HG02970 (cell line): Measurements from ENCODE around the gene IQGAP2.

Source experiments
- ATAC-seq: cut with Tn5 transposase; IDR thresholded peaks from one replicate; pipeline ENCODE4 v1.9.1; 2021; ENCODE audit warnings: mild to moderate bottlenecking, moderate library complexity, moderate number of reproducible peaks; ENCODE audit not compliant: unreplicated experiment, low FRiP score

Gene IQGAP2

DNA sequence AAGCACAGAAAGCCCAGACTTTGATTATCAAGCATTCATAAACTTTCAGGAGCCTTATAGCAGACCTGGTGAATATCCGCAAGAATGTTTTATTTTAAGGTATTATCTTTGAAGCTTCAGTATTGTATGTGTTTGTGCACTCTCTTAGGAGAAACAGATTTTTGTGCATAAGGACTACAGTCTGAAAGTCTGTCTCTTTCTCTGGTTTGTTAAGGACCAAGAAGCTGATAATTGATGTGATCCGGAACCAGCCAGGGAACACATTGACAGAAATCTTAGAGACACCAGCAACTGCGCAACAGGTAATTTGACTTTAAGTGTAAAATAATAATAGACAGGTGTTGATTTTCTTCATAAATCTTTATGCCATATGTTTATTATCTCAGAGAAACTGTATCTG is 290.1 kb downstream of the IQGAP2 start:
- no peak for ATAC-seq

DNA sequence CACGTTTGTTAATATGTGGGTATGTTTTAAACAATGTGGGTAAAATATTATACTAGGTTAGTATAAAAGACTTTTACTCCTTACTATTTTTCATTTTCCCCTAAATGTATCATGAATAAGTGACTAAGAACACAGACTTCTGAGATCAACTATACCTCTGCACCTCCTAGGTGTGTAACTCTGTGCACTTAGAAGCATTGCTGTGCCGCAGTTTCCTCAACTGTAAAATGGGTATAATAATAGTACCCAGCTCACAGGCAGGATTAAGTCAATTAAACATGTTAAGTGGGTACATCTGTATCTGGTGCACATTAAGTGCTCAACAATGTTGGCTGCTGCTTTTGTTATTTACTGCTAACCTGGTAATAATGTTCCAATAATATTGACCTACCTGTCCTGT is 291.2 kb downstream of the IQGAP2 start:
- ATAC-seq, result no peak

DNA sequence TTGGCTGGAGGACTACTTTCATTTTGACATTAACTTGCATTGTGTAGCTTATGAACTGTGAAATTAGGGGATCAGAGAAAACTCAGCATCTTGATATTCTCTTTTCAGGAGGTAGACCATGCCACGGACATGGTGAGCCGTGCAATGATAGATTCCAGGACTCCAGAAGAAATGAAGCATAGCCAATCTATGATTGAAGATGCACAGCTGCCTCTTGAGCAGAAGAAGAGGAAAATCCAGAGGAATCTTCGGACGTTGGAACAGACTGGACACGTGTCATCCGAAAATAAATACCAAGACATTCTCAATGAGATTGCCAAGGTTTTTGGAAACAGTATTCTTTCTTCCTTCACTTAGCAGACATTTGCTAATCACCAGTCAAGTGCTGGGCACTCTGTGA is 292.3 kb downstream of the IQGAP2 start:
- no peak for ATAC-seq

DNA sequence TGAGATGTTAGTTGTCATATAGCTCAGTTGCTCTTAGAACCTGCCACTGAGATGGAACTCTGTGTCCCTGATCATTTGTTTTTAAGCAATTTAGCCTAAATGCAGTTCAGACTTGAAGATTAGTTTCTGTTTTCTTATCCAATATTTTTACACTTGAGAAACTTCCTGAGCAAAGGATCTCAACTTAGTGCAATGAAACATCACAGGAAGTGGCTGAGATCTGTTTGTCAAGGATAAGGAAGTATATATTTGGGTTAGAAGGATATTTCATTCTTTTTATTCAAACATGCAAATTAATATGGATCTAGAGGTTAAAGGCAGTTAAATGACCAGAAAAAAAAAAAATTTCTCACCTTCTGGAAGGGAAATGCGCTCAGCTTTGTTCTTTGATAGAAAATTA is 293.2 kb downstream of the IQGAP2 start:
- ATAC-seq, result no peak

DNA sequence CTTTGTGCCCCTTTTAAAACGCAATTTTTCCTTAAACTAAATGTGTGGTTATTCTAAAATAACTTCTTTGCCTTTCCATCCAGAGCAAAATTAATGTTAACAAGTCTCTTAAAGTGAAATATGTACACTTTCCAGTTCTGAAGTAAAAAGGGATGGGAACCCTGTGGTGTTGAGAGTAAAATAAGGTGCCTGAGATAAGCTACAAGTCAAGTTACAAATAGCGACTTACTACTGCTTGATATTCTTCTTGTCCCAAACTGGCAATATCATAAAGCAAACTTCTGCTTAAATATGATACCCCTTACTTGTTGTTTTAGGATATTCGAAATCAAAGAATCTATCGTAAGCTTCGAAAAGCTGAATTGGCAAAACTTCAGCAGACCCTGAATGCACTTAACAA is 294.6 kb downstream of the IQGAP2 start:
- ATAC-seq, result no peak

DNA sequence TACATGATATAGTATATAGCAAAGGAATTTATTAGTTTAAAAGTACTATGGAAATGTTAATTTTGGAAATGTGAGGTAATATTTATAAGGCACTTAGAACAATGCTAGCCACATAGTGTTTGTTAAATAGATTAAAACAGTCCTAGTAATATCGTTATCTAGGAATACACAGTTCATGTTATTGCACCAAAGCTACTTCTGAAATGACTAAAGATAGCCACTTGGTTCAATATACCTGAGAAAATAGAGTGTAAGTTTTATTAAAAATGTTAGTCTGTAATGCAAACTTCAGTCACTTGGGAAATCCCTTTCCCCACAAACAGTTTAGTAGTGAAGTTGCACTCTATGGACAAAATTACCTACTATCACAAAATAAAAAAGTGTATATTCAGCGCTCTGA is 297.5 kb downstream of the IQGAP2 start:
- ATAC-seq, result no peak

DNA sequence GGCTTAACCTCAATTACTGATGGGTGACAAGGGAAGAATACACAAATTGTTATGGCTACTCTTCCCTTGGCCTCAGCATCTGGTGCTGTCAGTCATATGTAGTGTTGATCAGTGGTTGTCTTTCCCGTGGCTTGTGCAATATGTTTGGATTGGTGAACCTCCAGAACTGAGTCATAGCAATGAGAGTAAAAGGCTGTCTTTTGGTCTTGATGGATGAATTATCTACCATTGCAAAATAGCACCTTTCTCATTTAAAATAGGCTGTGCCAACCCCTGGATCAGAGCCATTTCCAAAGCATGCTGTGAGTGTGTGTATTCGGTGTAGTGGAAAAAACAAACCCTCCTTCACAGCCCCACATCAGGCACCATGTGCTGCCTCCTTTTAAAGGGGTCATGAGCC is 298.2 kb downstream of the IQGAP2 start:
- no peak for ATAC-seq

DNA sequence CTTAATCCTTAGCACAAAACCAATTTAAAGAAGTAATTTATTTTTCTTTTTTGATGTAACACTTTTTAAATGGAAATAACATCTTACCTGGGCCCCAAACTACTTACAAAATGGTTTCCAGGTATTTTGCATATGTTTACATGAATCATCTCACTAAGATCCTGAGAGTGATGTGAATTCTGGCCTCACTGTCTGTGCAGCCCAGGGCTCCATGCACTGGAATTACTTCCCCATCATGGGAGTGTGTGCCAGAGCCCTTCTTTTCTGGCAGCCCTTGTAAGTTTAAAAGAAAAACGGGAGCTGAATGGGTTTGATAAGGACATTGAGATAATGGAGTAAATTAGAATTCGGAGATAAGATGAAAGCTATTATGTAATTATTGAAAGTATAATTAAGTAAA is 300.6 kb downstream of the IQGAP2 start:
- no peak for ATAC-seq

DNA sequence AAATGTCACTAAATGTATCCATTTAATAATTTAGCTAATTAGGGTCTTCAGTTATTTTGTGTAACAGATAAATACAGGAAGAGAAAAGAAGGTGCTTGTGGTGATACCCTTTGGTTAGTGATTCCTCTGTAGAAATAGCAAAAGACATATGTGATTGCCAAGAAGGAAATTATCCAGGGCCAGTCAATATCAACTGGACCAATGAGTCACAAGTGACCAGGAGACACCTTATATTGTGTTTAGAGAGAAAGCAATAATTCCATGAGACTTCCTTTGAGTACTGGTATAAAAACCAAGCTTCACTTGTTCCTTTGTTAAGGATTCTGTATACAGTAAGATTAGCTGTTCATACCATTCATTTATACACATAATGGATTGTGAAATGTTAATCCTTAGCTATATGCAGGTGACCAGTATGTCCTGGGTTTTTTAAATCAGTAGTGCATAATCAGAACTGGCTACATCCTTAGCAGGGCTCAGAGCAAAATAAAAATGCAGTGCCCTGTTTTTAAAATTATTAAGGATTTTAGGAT is 301.1 kb downstream of the IQGAP2 start:
- no peak for ATAC-seq

DNA sequence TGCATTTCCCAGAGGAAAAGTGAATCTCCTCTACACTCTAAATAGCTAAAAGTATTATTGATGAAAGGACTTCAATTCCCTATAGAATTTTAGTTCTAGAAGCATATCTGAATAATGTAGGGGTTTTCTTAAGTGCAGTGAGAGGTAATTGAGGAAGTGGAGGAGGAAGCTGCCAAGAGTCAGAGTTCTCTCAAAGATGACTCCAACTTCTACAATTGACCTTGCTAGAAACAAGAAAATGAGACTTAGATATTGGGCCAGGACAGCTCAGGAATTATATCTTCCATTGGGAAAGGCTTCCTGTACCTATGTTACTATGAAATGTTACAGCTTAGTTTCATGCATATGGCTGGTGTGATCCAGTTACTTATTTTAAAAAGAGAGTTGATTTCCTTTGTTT is 302.5 kb downstream of the IQGAP2 start:
- no peak for ATAC-seq

DNA sequence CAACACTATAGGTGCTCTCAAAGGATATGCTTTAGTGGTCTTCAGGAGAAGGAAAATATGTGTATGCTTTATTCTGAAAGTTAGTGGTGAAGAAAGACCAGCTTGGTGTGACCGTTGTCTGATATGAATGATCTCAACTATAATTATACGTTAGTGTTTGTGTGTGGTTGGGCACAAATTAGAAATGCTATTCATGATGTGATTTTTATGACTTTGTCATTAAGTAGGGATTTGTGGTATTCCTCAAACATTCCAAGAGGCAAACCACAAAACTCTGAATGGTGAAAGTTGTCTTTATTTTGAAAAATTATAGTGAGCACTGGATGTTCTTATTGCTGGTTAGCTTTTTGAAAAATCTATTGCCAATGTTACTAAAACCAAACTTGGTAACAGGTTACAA is 306.7 kb downstream of the IQGAP2 start:
- ATAC-seq, result no peak

DNA sequence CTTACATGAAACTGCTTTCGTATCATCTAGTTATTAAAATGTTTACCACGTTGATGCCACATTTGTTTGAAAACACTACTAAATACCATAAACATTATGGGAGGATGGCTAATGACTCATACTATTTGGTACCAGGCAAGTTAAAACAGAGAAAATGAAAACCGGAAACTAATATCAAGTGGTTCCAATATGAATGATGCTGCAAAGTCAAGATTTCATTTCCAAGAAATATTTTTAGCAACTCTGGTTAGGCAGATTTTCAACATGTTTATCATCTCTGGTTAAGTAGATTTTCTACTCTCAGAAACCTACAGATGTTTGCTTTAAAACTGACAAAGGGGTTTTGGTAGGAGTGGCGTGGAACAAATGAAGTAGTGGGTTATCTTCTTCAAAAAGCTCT is 307.9 kb downstream of the IQGAP2 start:
- no peak for ATAC-seq

DNA sequence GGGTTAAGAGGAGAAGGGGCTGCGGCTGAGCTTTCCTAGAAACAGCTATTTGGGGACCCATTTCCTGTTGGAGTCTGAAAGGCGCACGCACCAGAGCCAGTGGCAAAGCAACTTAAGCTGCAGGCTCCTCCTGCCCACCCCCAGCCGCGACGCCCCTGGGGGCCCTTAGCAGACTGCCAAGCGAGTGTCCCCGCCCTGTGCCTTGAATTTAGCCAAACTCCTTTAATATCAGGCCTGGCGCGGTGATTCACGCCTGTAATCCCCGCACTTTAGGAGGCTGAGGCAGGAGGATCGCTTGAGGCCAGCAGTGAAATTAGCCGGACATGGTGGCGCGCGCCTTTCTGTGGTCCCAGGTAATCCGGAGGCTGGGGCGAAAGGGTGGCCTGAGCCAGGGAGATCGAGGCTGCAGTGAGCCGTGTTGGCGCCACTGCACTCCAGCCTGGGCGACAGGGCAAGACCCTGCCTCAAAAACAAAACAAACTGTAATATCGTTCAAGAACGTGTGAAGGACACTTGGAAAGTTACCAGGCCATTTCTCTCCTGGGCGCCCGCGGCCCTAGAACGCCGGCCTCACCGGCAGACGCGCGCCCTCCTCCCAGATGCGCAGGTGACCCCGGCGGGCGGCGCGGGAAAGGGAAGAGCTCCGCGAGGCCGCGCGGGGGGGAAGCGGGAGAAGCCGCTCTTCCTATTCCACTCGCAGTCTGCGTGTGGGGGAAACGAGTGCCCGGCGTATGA is 311.8 kb downstream of the IQGAP2 start:
- peak; percentile 6 for ATAC-seq

DNA sequence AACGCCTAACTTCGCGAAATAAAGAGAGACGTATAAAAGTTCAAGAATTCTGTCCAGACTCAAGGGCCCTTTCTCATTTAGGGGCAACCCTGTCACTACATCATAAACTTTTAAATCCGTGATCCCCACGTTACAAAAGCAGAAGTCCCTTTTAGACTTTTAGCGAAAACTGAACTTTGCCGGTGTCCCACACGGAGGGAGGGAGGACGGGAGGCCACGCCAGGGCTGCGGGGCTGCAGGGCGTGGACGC is 312.3 kb downstream of the IQGAP2 start:
- ATAC-seq, result no peak

DNA sequence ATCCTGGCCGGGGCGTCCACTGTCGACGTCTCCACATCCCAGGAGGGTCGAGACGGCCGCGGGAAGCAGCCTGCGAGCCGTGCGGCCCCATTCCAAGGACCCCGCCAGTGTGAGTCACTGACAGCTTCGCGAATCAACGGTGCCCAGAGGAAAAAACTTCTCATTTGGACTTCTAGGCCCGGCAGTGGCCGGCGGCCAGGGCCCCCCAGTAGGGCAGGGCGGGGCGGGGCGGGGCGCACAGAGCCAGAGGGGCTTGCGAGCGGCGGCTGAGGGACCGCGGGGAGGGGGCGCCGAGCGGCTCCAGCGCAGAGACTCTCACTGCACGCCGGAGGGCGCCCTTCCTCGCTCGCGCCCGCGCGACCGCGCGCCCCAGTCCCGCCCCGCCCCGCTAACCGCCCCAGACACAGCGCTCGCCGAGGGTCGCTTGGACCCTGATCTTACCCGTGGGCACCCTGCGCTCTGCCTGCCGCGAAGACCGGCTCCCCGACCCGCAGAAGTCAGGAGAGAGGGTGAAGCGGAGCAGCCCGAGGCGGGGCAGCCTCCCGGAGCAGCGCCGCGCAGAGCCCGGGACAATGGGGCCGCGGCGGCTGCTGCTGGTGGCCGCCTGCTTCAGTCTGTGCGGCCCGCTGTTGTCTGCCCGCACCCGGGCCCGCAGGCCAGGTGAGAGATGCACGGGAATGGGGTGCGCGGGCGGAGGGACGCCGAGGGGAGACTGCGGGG is 312.8 kb downstream of the IQGAP2 start, which contains the start of gene F2R:
TSS of gene F2R (plus strand) at position 391 of the 720 bp plus-strand sequence. CDS start at position 573, 182 bp downstream.
- peak; percentile 70 for ATAC-seq

DNA sequence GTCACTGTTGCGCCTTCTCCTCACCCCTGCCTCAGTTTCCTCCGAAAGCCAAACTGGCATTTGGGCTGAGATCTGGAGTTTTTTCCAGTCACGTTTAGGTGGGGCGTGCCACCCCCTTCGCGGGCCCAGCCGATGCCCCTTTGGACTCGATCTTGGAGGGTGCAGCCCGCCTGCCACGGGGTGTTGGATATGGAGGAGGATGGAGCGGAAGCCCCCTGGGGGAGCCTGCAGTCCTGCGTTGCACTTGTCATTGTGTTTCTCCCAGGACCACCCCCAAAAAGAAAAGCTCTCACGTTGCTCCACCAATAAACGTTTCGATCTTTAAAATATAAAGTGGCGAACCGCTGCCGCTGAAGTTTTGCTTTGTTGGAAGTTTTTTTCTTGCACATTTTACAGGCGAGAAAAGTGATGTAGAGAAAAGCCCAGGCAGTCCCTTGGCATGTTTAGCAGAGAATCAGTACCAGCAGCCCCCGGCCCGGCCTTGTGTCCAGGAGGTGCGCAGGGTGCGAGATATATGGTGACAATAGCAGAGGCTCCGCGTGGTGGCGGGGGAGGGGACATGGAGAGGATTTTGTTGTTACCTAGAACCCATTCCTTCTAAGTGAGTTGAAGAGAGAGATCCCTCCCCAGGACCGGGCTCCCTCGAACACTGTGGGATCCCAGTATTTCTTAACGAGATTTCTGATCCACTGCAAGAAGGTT is 313.5 kb downstream of the IQGAP2 start:
- ATAC-seq, result no peak

DNA sequence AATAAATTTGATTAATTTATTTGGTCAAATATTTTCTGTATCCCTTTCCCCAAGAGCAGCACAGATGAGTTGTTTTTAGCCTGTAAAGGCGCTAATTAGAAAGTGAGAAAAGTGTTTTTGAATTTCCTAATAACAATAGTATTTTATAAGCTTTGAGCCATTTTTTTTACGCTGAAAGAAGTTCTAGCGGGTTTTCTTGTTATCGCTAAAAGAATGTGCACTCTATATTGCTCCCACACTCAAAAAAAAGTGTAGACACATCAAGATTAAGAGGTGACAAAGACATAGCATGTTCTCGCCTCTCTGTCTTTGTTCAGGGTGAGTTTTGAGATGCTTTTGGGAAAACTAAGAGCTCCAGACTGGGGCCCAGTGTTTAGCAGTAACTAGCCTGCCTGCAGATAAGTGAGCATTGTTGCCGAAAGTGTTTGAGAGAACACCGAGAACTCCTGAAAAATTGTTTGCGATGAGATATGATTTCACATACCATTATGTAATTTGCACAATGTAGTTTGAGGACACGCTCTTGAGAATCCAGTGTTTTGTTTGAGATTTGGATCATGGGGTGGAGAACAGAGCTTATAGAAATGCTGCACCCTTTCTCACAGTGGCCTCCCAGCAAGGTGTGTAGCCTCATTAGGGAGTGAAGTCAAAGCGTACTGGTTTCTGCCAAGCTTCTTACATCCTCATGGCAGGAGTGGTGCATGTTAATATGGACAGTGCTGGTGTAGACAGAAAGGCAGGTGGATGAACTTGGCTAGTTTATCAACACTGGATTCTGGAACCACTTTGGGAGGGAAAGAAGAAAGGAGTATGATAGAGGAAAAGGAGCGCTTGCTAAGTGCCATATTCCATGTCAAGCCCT is 314.4 kb downstream of the IQGAP2 start:
- ATAC-seq, result no peak

DNA sequence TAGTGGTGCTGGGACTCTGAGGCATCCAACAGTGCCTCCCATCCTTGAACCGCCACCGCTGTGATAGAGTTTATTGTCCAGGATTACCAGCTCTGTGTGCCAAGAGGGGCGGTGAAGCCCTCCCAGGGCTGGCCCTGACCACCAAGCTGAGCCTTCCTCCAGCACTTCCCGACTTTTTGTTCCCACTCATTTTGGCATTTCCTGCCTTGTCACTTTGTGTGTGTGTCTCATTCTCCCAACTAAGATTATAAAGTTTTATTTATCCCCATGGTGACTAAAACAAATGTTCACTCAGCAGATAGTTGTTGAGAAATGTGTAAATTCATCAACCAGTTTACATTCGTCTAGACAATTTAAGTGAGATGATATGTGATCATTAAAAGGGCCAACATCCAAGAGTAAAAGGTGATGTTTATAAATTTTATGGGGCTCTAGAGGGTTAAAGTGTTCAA is 315.3 kb downstream of the IQGAP2 start:
- no peak for ATAC-seq

DNA sequence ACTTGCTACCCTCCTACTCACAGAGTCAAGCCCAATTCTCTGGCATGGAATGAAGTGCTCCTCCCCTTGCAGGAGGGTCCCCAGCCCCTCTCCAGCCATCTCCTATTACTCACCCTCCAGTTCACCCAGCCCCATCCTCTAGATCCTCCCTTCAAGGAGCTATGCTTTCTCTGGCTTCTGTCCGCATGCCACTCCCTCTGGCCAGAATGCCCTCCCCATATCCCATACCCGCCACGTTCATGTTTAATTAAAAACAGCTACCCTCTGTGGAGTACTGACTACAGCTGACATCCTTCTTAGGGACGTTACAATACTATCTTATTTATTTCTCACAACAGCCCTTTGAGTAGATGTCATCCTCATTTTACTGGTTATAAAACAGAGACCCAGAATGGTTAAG is 315.8 kb downstream of the IQGAP2 start:
- no peak for ATAC-seq

DNA sequence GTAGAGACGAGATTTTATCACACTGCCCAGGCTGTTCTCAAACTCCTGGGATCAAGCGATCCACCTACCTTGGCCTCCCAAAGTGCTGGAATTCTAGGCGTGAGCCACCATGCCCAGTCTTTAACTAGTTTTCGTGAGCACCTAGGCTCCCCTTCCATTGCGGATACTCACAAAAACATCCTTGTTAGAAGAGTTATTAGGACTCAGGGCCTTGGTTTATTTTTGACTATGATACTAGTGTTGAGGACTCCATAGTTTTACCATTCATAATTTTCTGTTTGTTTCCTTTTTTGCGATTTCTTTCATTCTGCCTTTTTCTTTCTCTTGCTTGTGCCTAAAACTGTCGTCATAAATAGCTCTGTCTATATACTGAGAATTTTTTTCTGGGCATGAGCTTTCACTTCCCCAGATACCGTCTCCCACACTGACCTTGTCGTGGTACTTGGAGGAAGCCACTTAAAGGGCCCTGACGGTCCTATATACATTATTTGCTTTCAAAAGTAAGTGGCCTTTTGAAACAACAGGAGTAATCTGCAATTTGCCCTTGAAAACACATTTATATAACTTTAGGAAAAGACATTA is 318.0 kb downstream of the IQGAP2 start:
- no peak for ATAC-seq
